Measurements from ENCODE around the gene AFAP1L1.
A peak's percentile ranks its signal among the peaks of the same experiment; 100 is the strongest.

The AFAP1L1 gene

DNA sequence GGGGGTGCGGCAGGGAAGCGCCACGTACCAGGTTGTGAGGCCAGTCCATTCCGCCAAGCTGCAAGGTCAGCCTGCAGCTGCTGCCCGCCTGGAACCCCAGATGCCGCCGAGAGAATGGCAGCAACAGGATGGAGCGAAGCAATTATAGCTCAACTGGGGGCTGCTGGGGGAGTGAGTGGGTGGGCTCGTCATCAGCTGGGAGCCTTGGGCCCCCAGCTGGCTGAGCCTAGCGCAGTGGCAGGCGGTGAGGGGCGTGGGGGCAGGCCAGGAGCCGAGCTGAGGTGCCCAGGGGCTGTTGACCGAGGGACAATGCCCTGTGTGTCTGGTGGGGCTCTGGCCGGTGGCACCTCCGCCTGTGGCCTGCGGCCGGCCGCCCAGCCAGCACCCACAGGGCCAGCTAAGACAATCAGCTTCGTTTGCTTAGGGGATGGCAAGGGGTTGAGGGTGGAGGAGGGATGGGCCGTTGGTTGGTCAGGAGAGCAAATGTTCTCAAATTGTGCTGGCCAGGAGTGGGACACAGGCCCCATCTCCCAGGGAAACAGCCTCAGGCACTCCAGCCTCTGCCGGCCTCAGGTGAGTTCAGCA is 107.6 kb downstream of the AFAP1L1 start, which contains the start of gene IL17B:
Gene IL17B, minus strand, starts transcription at position 116 of the 585 bp plus-strand sequence. Its CDS starts 67 bp downstream, at position 49.
- TF ChIP-seq, protein P1, sequence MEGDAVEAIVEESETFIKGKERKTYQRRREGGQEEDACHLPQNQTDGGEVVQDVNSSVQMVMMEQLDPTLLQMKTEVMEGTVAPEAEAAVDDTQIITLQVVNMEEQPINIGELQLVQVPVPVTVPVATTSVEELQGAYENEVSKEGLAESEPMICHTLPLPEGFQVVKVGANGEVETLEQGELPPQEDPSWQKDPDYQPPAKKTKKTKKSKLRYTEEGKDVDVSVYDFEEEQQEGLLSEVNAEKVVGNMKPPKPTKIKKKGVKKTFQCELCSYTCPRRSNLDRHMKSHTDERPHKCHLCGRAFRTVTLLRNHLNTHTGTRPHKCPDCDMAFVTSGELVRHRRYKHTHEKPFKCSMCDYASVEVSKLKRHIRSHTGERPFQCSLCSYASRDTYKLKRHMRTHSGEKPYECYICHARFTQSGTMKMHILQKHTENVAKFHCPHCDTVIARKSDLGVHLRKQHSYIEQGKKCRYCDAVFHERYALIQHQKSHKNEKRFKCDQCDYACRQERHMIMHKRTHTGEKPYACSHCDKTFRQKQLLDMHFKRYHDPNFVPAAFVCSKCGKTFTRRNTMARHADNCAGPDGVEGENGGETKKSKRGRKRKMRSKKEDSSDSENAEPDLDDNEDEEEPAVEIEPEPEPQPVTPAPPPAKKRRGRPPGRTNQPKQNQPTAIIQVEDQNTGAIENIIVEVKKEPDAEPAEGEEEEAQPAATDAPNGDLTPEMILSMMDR (IDR thresholded peaks at IDR 0.05; ENCODE audit: control insufficient read depth, insufficient read depth, low read depth, low read length, missing control alignments): no peak
- H3K4me3 ChIP-seq (ENCODE audit: control insufficient read depth, low read depth, low read length): no peak within 1 kb of the TSS
- DNase-seq (ENCODE audit: low read depth): no peak

DNA sequence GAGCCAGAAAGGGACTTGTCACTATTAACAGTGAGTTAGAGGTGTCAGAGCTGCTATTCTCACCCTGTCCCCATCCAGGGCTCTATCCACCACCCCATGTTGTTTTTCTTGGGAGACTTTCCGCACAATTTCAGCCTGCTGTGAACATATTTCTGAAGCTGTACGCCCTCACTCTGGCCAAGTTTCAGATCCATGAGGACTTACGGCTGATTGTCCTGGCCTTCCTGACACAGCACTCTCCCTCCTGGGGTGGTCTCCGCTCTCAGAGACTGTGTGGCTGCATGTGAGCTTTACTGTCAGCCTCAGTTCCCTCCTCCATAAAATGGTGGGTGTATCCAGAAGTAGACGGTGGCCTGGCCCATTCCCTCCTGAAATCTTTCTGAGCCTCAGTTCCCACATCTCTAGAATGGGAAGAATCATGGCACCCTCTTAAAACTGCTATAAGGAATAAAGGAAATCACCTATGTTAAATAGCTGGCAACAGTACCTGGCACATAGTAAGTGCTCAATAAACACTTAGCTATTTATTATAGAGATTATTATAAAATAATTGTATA is 108.2 kb downstream of the AFAP1L1 start:
- no peak overlapping the region for H3K4me3 ChIP-seq (ENCODE audit: control insufficient read depth, low read depth, low read length)
- no peak for DNase-seq (ENCODE audit: low read depth)
- TF ChIP-seq, protein P1 (IDR thresholded peaks at IDR 0.05; ENCODE audit: control insufficient read depth, insufficient read depth, low read depth, low read length, missing control alignments): no peak

DNA sequence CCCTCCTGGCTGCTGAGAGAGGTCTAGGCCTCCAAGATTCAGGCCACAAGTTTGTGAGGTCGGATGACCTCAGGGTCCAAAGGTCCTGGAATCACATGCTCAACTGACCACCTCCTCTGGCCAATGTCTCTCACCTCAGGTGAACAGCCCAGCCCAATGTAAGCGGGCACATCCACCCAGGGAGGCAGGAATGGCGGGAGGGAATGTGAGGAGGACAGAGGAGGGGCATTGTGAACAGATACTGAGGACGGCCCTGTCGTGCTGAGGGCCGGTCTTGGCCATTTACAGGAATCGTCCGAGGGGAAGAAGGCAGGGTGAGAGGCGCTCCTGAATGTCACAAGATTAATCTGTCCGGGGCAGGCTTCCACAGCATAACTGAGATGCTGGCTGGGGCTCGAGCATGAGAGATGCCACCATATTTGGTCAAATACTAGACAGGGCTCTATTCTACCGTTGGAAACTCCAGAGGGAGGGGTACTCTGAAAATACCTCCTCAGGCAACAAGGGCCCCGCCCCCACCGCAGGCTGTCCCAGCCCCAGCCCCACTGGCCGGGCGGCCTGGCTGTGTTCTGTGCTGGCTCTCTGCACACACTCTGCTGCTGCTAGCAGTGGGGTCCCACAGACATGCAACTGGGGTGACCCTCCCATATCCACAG is 108.9 kb downstream of the AFAP1L1 start:
- no peak overlapping the region for H3K4me3 ChIP-seq (ENCODE audit: control insufficient read depth, low read depth, low read length)
- TF ChIP-seq, protein P1 (IDR thresholded peaks at IDR 0.05; ENCODE audit: control insufficient read depth, insufficient read depth, low read depth, low read length, missing control alignments): no peak
- no peak for DNase-seq (ENCODE audit: low read depth)

DNA sequence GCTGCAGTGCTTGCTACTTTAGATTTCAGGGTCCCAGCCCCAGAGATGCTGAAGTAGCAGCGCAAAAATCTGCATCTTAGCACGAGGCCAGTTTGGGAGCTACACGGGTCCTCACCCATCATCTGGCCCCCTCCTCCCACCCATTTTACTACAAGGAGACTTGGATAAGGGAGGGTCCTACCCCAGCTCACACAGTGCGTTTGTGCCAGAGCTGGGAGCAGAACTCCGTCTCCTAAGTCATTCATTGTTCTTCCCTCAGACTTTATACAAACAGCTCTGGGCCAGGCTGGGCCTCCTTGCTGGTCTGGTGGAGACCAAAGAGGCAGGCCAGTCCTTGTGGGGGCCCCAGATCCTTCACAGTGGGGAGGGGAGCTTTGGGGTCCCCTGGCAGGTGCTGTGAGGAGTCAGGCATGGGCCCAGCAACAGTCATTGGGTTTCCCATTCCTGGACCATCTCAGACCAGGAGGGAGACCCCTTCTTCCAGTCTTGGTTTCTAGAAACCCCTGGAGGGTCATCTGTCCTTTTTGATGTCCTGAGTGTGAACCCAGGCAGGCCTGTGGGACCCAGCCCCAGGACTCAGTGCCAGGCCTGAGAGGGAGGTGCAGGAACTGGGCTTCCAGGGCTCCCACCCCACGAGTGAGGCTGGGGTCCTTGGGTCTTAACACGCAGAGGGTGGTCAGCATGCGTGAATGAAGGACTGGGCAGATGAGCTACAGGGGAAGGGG is 109.8 kb downstream of the AFAP1L1 start:
- DNase-seq (ENCODE audit: low read depth): no peak
- TF ChIP-seq, protein P1 (IDR thresholded peaks at IDR 0.05; ENCODE audit: control insufficient read depth, insufficient read depth, low read depth, low read length, missing control alignments): no peak
- no peak overlapping the region for H3K4me3 ChIP-seq (ENCODE audit: control insufficient read depth, low read depth, low read length)

DNA sequence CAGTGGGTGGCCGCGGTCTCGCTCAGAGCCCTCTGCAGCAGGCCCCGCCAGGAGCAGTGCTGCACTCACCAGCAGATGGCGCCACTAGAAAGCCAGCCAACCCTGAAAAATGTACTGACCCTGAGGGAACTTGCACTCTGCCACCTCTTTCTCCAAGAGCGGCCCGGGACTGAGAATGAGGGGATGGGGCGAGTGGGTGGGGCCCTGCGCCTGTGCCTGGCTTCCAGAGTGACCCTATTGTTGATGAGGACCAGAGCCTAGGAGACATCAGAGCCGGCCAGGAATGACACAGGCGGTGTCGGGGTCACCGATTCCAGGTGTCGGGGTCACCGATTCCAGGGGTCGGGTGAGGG is 110.3 kb downstream of the AFAP1L1 start:
- DNase-seq (ENCODE audit: low read depth): no peak
- TF ChIP-seq, protein P1 (IDR thresholded peaks at IDR 0.05; ENCODE audit: control insufficient read depth, insufficient read depth, low read depth, low read length, missing control alignments): peak; percentile 96

DNA sequence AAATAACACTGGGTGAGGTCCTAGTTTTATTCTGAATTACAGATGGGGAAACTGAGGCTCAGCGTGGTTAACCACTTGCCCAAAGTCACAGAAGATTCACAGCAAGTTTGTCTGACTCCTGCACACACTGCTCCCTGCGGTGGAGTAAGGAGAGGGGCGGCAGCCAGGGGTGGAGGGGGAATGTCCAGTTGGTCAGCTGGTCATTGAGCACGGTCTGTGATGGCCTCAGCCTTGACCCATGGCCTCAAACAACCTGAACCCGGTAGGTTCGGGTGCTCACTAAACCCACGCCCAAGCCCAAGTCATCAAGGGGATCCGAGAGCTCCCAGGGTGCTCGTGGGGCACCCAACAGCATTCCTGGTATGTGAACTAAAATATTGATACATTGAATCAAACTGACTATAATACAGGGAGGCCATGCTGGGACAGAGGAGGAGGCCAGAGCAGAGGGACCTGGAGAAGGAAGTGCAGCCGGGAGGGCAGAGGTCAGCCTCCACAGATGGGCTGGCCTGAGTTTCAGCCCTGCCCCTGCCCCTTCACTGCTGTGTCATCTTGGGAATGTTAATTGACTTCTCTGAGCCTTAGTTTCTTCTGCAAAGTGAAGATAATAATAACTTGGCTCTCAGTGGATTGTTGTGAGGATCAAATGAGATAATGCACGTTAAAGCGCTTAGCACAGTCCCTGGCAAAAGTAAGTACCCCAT is 111.0 kb downstream of the AFAP1L1 start:
- TF ChIP-seq, protein P1 (IDR thresholded peaks at IDR 0.05; ENCODE audit: control insufficient read depth, insufficient read depth, low read depth, low read length, missing control alignments): no peak
- no peak overlapping the region for H3K4me3 ChIP-seq (ENCODE audit: control insufficient read depth, low read depth, low read length)
- no peak for DNase-seq (ENCODE audit: low read depth)

More for the DNA sequence above, 110.3 kb downstream of the AFAP1L1 start:
- no peak overlapping the region for H3K4me3 ChIP-seq (ENCODE audit: control insufficient read depth, low read depth, low read length)

Data from AG09309 (cell line).